K562 (cell line): ENCODE data around the gene EHBP1L1.

ENCODE experiments used
- FOXA3 ChIP-seq, 2 experiments: fragments of 450-650 bp in 1 of 2; sonication (generic) in 1 of 2; formaldehyde crosslinking; IDR thresholded peaks in 1 of 2; conservative IDR thresholded peaks in 1 of 2; 2 replicates each; pipeline versions ENCODE4 v1.4.0 to v1.8.0; 2020 to 2022; ENCODE audit warnings: mild to moderate bottlenecking in 2 of 2, missing genetic modification reagents in 1 of 2
- TAF7 ChIP-seq: fragments of 450-650 bp; IDR thresholded peaks from 2 replicates; pipeline ENCODE4 v1.6.1; 2016; ENCODE audit warnings: missing genetic modification characterization, missing compliant biosample characterization
- USF2 ChIP-seq: sonication (generic); formaldehyde crosslinking; IDR thresholded peaks from 2 replicates; pipeline ENCODE4 v1.5.0; 2020; ENCODE audit warnings: missing genetic modification reagents

- TF ChIP-seq FOXA3 (CRISPR knock-in tag; conservative IDR thresholded peaks at IDR 0.05 in 1 of 2, IDR thresholded peaks at IDR 0.05 in 1 of 2): no peak
- no peak for TF ChIP-seq USF2 (CRISPR knock-in tag)
- TF ChIP-seq TAF7 (tag): no peak
These were observed 17.1 kb downstream of the EHBP1L1 start for GRCh38 chr11:65592858-65593517.
